GM19463 (cell line): ENCODE results near the gene GRXCR1.

ENCODE experiments used
- ATAC-seq: cut with Tn5 transposase; IDR thresholded peaks from one replicate; pipeline ENCODE4 v1.9.1; 2021; ENCODE audit warnings: mild to moderate bottlenecking, moderate library complexity; ENCODE audit not compliant: unreplicated experiment

Gene GRXCR1

DNA sequence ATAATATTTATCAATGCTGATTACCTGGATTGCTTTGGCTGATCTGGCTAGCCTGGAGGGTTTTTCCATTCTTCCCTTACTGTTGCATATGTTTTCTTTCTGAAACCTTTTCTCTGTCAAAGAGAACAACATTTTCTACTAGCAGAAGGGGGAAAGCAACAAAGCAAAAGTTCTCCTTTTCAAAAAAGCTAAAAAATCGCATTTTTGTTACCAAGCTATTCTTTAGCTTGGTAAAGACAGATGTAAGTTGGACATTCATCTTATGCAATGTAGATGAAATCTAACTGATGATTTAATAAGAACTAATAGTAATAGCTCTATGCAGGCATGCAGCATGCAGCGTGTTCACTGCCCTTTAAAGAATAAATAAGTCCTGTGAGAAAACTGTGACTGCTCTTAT lies at the start of gene GRXCR1:
GRXCR1 (plus strand) TSS at position 301 of the 400 bp plus-strand sequence. CDS start 554 bp downstream, outside the sequence.
- no peak for ATAC-seq

- ATAC-seq, result no peak
These were observed 48.8 kb upstream of the GRXCR1 start for GRCh38 chr4:42843694-42844093.

DNA sequence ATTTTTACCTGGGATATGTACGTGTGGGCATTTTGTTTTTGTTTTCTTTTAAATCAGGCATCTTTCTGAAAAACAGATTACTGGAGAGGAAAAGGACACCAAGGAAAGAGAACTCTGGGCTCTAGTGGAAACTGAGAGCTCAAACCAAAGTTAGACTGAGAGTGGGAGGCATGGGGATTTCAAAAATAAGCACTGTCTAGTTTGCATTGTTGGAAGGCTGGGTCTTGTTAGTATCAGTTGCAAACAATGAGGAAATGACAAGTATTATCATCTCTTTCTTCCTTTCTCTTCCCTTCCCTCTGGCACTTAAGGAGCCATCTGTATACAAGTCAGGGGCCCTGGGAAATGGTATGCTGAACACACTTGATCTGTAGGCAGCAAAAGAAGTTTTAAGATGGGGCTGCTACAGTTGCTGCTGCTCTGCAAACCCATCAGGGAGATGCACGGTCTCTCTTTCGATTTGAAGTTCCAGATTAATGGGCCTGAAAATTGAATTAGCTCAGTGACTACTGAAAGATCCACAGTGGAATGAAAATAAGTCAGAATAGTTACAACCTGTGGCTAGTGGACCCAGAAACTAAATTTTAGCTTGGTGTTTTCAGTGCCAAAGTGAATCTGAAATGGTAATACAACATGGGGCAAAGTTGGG lies 48.0 kb upstream of the GRXCR1 start:
- no peak for ATAC-seq

DNA sequence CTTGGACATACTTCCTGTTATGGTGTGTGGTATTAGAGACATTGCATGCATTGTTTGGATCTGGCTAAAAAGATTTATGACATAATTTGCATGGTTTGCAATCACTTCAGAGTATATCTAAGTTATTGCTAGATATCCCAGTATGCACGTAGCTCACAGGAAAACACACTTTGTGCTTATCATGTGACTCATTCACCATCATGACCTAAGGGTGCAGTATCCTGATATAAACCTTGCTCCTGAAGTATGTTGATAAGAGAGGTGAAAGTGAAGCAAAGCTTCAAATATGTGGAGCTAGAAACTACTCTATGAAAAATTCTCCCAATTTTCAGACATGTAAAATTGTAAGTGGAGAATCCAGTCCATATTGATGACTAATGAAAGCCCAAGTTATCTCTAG lies 46.9 kb upstream of the GRXCR1 start:
- ATAC-seq, result no peak

DNA sequence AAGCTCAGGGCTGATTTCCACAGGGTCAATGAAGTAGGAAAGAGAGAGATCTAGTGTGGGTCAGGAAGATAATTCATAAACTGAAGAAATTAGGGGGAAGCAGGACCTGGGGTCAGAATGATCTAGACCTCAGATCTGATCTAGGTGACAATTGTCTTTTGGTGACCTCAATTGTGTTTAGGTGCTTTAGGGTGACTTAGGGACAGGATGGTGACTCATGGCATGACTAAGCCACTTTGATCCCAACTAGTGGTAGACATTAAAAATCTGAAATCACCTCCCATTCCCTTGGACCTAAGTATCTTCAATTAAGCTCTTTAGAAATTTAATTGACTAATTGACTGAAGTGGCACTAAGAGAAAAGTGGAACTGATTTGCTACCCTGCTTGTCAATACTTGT lies 36.7 kb upstream of the GRXCR1 start:
- ATAC-seq, result no peak

GRCh38 chr4:42865572-42866189 lies 26.8 kb upstream of the GRXCR1 start:
- ATAC-seq, result peak; percentile 78

DNA sequence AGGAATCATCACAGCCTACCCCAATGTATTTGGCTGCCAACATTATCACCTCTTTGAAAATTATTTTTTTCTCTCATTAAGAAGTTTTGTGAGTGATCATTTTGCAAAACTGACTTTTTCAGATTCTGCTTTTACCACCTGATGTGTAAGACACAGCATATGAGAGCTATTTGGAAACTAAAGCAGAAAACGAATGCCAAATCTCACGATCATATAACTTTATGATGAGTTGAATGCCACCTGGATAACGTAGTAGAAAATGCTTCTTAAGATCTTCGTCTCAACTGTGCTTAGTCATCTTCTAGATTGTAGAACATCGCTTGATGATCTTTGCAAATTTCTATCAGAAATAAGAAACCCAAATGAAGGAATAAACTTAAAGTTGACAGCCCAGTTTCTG lies 21.3 kb upstream of the GRXCR1 start:
- no peak for ATAC-seq

GRCh38 chr4:42871671-42872290 lies 20.7 kb upstream of the GRXCR1 start:
- no peak for ATAC-seq

DNA sequence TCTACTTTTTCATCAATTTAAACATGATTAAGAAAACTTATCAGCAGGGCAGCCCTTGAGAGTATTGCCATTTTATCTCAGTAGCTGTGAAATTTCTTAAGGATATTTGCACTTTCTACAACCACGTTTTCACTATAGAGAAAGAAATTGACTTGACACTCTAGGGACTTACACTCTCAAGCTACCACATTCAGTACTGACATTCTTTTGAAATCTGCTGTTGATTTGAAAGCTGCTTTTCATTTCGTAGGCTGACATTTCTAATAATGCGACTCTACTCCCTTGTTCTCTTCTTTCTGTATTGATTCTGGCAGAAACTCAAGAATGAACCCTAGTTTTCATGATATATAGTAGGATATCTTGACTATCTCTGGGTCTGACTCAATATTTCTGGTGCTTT lies 13.7 kb upstream of the GRXCR1 start:
- no peak for ATAC-seq

DNA sequence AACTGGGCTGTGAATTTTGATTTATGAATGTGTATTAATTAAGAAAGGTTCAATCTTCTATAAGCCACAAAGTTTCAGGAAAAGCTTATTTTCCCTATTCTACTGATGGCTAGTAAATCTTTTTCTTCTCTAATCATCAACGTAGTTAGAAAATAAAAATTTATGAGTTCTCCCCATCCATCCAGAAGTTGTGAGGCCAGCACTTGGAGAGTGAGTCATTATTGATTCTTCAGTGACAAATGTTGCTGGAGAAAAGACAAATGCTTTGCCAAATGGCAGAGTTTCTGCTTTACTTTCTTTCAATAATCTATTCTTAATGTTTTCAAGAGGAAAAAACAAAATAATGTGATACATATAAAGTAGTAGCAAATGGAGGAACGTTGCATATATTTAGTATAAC lies 11.3 kb upstream of the GRXCR1 start:
- ATAC-seq, result no peak

DNA sequence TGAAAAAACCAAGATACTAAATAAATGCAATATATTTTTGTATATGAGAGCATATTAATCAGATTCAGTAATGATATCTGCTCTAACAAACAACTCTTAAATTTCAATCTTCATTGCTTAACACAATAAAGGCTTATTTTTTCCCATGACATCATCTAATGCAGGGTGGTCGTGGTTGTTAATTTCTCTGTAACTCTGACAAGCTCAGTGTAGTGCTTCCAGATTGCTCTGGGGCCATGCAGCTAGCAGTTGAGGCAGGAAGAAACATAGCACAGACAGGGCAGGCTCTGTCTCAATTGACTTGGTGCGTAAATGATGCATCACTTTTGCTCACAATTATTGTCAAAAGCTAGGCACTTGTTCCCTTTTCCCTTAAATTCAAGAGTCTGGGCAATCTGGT lies 869 bp upstream of the GRXCR1 start:
- ATAC-seq, result no peak

DNA sequence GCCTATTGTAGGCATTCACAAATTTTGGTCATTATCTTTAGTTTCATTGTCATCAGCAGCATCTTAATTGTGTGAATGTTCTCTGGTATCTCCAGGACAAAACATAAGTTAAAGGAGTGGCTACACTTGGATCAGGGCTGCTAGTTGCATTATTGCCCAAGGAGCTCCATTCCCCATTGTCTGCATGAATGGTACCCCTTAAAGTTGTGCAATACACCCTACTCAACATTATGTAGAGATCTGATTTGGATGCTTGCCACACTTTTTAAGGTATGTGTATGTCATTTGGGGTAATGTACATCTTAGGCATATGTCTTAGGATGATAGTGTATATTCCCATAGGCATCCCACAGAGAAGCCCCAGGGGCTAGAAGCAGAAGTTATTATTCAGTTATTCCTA lies 2.9 kb downstream of the GRXCR1 start:
- no peak for ATAC-seq

DNA sequence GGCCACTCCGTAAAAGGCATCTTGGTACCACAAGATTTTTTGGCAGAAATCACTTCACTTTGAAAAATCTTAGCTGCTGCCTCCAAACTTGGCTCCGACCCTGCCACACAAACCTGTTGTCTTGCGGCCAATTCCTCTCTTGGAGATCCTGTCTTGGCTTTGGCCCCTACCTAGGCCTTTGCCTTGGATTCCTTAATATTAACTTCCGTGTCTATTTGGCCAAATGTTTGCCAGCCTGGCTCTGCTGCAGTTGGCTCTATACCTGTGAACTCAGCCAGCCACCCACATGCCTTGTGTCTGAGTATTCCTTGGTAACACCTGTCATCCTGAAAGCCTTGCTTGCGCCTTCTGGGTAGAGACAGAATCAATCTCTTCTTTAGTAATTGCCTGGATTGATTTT lies 12.5 kb downstream of the GRXCR1 start:
- no peak for ATAC-seq

- ATAC-seq, result no peak
These were observed 13.1 kb downstream of the GRXCR1 start for GRCh38 chr4:42905591-42905990.

GRCh38 chr4:42906341-42906740 lies 13.8 kb downstream of the GRXCR1 start:
- ATAC-seq, result no peak

DNA sequence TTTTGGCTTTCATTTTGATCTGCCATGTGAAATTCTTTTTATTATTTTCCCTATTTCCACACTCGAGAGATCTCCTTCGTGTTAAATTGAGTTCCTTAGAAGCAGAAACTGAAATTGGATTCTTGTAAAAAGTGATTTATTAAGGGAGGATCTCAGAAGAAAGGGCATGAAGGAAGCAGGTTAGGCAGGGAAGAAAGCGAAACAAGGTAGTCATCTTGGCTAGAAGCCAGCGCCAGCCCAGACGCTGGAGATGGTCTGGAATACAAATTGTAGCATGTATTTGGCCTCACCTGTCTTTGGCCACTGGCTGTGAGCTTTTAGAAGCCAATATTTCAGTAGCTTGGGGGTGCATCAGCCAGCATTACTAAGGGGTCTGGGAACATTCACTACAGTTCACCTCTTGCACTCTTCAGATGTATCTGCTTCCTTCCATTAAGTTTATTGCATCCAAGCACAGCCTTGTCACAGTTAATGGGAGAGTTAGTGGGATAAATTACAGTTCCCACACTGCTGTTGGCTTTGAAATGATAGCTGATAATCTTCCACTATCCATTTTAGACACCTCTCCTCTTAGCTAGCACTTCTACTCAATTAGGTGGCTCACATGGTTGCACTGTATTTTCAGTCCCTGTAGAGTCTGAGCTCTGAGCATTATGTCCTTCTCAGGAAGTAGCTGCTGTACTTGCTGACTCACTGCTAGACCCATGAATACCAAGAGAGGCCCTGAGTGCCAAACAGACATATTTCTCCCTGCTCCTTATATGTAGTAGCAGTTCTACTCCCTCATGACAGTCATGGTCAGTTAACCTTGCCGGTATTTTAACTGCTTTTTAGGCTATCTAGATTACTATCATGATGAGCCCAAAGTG lies 14.6 kb downstream of the GRXCR1 start:
- ATAC-seq, result no peak

- ATAC-seq, result no peak
These were observed 17.9 kb downstream of the GRXCR1 start for GRCh38 chr4:42910459-42910858.

DNA sequence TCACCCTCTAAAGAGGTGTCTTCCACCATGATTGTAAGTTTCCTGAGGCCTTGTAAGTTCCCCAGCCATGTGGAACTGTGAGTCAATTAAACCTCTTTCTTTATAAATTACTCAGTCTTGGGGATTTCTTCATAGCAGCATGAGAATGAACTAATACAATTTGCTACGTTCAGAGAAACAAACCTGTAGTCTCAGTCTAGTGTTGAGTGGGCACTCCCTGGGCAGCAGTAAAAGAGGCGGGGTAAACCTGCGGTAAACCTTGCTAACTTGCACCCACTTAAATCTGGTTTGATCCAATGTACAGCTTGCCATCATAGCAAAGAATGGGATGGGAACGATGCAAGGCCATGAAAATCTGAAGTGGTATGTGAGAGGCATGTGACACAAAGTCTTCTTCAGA lies 22.4 kb downstream of the GRXCR1 start:
- no peak for ATAC-seq

DNA sequence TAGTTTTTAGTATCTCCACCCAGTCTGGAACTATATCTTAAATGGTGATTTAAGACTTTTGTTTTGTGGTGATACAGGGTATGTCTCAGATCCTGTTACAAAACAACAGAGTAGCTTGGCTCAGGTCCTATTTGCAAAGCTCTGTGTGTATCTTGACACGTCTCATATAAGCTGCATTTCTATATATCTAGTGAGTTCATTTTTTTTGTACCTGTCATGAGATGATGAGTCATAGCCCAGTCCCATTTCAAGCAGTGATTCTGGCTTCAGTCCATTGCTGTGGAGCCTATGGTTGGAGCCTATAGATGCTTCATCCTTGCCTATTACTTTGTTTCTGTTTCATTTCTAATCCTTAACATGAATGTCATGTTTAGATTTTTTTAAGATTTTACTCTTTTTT lies 23.0 kb downstream of the GRXCR1 start:
- ATAC-seq, result no peak

DNA sequence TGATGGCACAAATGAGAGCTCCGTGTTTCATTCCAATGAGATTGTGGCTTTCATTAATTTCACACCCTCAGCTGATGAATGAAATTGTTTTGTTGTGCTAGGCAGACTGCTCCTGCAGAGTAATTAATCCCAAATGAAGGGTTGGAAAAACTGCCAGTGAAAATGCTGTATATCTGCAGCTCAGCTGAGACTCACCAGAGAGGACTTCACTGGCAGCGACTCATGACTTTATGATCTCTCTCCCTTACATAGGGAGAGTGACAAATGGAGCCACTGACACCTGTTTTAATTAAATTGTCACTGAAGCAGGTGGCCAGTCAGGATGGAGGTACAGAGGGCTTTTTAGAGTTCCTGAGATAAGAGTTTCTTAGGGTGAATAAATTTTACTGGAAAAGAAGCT lies 24.8 kb downstream of the GRXCR1 start:
- ATAC-seq, result no peak

GRCh38 chr4:42923431-42923830 lies 30.9 kb downstream of the GRXCR1 start:
- ATAC-seq, result no peak

DNA sequence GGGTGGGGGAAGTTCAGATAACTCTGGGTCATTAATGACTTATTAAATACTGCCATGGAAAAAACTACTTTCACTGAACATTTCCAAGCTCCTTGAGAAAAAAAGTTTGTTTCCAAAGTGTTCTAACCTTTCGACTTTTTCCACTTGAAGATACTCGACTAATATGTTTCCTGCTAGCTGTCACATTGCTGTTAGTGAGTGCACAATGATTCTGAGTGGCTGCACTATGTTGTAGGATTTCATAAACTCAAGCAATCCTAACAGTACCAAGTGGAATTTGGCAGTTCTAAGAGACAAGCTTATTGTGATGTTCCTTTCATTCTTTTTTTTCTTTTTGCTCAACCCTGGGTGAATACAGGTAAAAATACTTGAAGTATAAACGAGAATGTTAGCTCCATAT lies 33.4 kb downstream of the GRXCR1 start:
- no peak for ATAC-seq
